OCI-LY1 (cell line): ENCODE data around the gene DNAL4.

Source experiments
- H2AFZ ChIP-seq: fragments of 200-600 bp; sonication (generic), shearing (Covaris generic); 2 replicates; pipeline ENCODE4 v1.6.0; 2014; ENCODE audit warnings: antibody characterized with exemption, mild to moderate bottlenecking, low read length
- H3F3A ChIP-seq: fragments of 200-600 bp; sonication (generic), shearing (Covaris generic); 2 replicates; pipeline ENCODE4 v1.6.0; 2014; ENCODE audit warnings: mild to moderate bottlenecking, antibody characterized with exemption, low read length, moderate library complexity; ENCODE audit not compliant: insufficient read depth
- H3K27ac ChIP-seq: fragments of 200-600 bp; sonication (generic); 2 replicates; pipeline ENCODE4 v1.5.1; 2014; ENCODE audit warnings: low read length, mixed run types, mild to moderate bottlenecking, low read depth; ENCODE audit not compliant: poor library complexity, severe bottlenecking
- H3K27me3 ChIP-seq: fragments of 200-600 bp; sonication (generic); 2 replicates; pipeline ENCODE4 v1.6.0; 2014; ENCODE audit warnings: antibody characterized with exemption, mild to moderate bottlenecking, low read length, moderate library complexity; ENCODE audit not compliant: insufficient read depth
- H3K36me3 ChIP-seq: fragments of 200-600 bp; sonication (generic); 2 replicates; pipeline ENCODE4 v1.6.1; 2014; ENCODE audit warnings: mild to moderate bottlenecking, antibody characterized with exemption, low read length, moderate library complexity, mixed read lengths; ENCODE audit not compliant: insufficient read depth
- H3K4me1 ChIP-seq: fragments of 200-600 bp; sonication (generic); 2 replicates; pipeline ENCODE4 v1.5.1; 2014; ENCODE audit warnings: mild to moderate bottlenecking, low read length, moderate library complexity; ENCODE audit not compliant: insufficient read depth, severe bottlenecking
- H3K4me2 ChIP-seq: fragments of 200-600 bp; sonication (generic), shearing (Covaris generic); 2 replicates; pipeline ENCODE4 v1.6.1; 2014; ENCODE audit warnings: low read length
- H3K4me3 ChIP-seq: fragments of 200-600 bp; sonication (generic); 2 replicates; pipeline ENCODE4 v1.5.1; 2014; ENCODE audit warnings: low read length, low read depth, mild to moderate bottlenecking, mixed read lengths; ENCODE audit not compliant: poor library complexity, severe bottlenecking
- H3K79me2 ChIP-seq: fragments of 200-600 bp; shearing (Covaris generic); 2 replicates; pipeline ENCODE4 v1.6.1; 2016; ENCODE audit warnings: mixed run types, low read length, mixed read lengths; ENCODE audit not compliant: insufficient read depth
- H3K9ac ChIP-seq: fragments of 200-600 bp; sonication (generic), shearing (Covaris generic); 2 replicates; pipeline ENCODE4 v1.6.1; 2014; ENCODE audit warnings: mild to moderate bottlenecking, low read length, mixed read lengths
- H3K9me2 ChIP-seq: fragments of 200-600 bp; sonication (generic), shearing (Covaris generic); 2 replicates; pipeline ENCODE4 v1.6.1; 2014; ENCODE audit warnings: low read depth, mild to moderate bottlenecking, low read length, mixed read lengths
- H3K9me3 ChIP-seq: fragments of 200-600 bp; shearing (Covaris generic); 2 replicates; pipeline ENCODE4 v1.6.1; 2014; ENCODE audit warnings: low read length, mixed read lengths
- H4K20me1 ChIP-seq: fragments of 200-600 bp; sonication (generic), shearing (Covaris generic); 2 replicates; pipeline ENCODE4 v1.6.0; 2016; ENCODE audit warnings: mild to moderate bottlenecking, low read length; ENCODE audit not compliant: insufficient read depth
- EZH2 ChIP-seq: fragments of 200-600 bp; sonication (generic), shearing (Covaris generic); IDR thresholded peaks from 2 replicates; pipeline ENCODE4 v1.8.0; 2017; ENCODE audit warnings: borderline replicate concordance, mixed run types, mild to moderate bottlenecking, antibody characterized with exemption, low read length, moderate library complexity, mixed read lengths
- TF ChIP-seq, protein P1 (sequence below): fragments of 200-600 bp; sonication (generic), shearing (Covaris generic); IDR thresholded peaks from 2 replicates; pipeline ENCODE4 v1.5.1; 2017; ENCODE audit warnings: mild to moderate bottlenecking, antibody characterized with exemption, low read length, moderate library complexity, mixed read lengths

The DNAL4 gene

GRCh38 chr22:38834991-38835390, 41.0 kb upstream of the DNAL4 start:
- Histone ChIP-seq H3F3A (no peaks in the 10 kb centered on the region), H3K27ac (no peak overlapping the region), H3K4me2 (no peak overlapping the region), H3K9ac (no peak overlapping the region), H3K9me3 (no peaks in the 10 kb centered on the region), H3K27me3 (no peaks in the 10 kb centered on the region; the same call in 1 of the 2 replicates), H3K4me3 (no peak overlapping the region), H2AFZ (no peak overlapping the region), H3K79me2 (no peaks in the 10 kb centered on the region), H3K36me3 (no peaks in the 10 kb centered on the region), H3K9me2 (no peaks in the 10 kb centered on the region), H4K20me1 (no peaks in the 10 kb centered on the region), H3K4me1 (no peaks in the 10 kb centered on the region)
- TF ChIP-seq EZH2 = no peak
- TF ChIP-seq, protein P1, sequence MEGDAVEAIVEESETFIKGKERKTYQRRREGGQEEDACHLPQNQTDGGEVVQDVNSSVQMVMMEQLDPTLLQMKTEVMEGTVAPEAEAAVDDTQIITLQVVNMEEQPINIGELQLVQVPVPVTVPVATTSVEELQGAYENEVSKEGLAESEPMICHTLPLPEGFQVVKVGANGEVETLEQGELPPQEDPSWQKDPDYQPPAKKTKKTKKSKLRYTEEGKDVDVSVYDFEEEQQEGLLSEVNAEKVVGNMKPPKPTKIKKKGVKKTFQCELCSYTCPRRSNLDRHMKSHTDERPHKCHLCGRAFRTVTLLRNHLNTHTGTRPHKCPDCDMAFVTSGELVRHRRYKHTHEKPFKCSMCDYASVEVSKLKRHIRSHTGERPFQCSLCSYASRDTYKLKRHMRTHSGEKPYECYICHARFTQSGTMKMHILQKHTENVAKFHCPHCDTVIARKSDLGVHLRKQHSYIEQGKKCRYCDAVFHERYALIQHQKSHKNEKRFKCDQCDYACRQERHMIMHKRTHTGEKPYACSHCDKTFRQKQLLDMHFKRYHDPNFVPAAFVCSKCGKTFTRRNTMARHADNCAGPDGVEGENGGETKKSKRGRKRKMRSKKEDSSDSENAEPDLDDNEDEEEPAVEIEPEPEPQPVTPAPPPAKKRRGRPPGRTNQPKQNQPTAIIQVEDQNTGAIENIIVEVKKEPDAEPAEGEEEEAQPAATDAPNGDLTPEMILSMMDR = no peak

GRCh38 chr22:38834215-38834953, 40.4 kb upstream of the DNAL4 start:
- Histone ChIP-seq H4K20me1 (no peaks in the 10 kb centered on the region), H3K9ac (no peak overlapping the region), H3K9me3 (no peaks in the 10 kb centered on the region), H3F3A (no peaks in the 10 kb centered on the region), H3K27ac (no peak overlapping the region), H2AFZ (no peak overlapping the region), H3K4me2 (no peak overlapping the region), H3K4me3 (no peak overlapping the region), H3K4me1 (no peaks in the 10 kb centered on the region), H3K79me2 (no peaks in the 10 kb centered on the region), H3K27me3 (no peaks in the 10 kb centered on the region; the same call in 1 of the 2 replicates), H3K9me2 (no peaks in the 10 kb centered on the region), H3K36me3 (no peaks in the 10 kb centered on the region)
- TF ChIP-seq EZH2 = no peak
- TF ChIP-seq, protein P1 = no peak

- Histone ChIP-seq H3K79me2 (no peaks in the 10 kb centered on the region), H2AFZ (no peak overlapping the region), H3K27ac (no peak overlapping the region), H3K9ac (no peak overlapping the region), H3F3A (no peaks in the 10 kb centered on the region), H4K20me1 (no peaks in the 10 kb centered on the region), H3K4me3 (no peak overlapping the region), H3K9me2 (no peaks in the 10 kb centered on the region), H3K36me3 (no peaks in the 10 kb centered on the region), H3K4me1 (no peaks in the 10 kb centered on the region), H3K4me2 (no peak overlapping the region), H3K9me3 (no peaks in the 10 kb centered on the region), H3K27me3 (no peaks in the 10 kb centered on the region; the same call in 1 of the 2 replicates)
- TF ChIP-seq, protein P1 = no peak
- no peak for TF ChIP-seq EZH2
Observed at GRCh38 chr22:38833061-38833460, 39.1 kb upstream of the DNAL4 start.
